ENCODE measurements around the gene XPR1. TPM values are rescaled to one million over a fixed set of nuclear protein-coding genes. Genes with fewer than 3 reads are reported as not detected.

XPR1 gene
- total and polyA plus RNA-seq, 2 of the 8 experiments (the other 6 are each of a cell fraction or from before 2014, with no cell fraction given): 28.6 to 43.9 TPM

DNA sequence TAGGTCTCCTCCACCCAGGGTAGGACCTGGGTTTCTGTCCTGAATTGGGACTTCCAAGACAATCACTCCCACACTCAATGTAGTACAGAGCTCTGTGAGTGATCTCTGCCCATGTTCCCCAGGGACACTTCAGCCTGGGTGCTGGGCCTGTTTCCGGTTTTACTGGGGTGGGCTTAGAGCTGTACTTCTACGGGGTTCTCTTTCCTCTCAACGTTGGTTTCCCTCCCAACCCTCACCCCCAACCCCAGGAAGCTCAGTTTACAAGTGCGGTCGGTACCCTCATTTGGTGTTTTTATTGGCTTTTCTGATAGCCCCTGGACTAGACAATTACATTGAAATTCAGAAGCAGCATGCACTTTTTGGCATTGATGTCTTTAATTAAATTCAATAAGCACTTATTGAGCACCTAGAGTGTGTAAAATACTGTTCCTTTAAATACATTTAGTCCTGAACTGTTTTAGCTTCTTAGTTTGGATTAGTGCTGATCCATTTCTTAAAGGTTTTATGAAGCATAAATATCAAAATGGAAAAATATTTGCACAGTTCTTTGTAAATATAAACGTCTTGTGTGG, 542 bp upstream of the XPR1 start (continued):
- TF ChIP-seq, protein P1, sequence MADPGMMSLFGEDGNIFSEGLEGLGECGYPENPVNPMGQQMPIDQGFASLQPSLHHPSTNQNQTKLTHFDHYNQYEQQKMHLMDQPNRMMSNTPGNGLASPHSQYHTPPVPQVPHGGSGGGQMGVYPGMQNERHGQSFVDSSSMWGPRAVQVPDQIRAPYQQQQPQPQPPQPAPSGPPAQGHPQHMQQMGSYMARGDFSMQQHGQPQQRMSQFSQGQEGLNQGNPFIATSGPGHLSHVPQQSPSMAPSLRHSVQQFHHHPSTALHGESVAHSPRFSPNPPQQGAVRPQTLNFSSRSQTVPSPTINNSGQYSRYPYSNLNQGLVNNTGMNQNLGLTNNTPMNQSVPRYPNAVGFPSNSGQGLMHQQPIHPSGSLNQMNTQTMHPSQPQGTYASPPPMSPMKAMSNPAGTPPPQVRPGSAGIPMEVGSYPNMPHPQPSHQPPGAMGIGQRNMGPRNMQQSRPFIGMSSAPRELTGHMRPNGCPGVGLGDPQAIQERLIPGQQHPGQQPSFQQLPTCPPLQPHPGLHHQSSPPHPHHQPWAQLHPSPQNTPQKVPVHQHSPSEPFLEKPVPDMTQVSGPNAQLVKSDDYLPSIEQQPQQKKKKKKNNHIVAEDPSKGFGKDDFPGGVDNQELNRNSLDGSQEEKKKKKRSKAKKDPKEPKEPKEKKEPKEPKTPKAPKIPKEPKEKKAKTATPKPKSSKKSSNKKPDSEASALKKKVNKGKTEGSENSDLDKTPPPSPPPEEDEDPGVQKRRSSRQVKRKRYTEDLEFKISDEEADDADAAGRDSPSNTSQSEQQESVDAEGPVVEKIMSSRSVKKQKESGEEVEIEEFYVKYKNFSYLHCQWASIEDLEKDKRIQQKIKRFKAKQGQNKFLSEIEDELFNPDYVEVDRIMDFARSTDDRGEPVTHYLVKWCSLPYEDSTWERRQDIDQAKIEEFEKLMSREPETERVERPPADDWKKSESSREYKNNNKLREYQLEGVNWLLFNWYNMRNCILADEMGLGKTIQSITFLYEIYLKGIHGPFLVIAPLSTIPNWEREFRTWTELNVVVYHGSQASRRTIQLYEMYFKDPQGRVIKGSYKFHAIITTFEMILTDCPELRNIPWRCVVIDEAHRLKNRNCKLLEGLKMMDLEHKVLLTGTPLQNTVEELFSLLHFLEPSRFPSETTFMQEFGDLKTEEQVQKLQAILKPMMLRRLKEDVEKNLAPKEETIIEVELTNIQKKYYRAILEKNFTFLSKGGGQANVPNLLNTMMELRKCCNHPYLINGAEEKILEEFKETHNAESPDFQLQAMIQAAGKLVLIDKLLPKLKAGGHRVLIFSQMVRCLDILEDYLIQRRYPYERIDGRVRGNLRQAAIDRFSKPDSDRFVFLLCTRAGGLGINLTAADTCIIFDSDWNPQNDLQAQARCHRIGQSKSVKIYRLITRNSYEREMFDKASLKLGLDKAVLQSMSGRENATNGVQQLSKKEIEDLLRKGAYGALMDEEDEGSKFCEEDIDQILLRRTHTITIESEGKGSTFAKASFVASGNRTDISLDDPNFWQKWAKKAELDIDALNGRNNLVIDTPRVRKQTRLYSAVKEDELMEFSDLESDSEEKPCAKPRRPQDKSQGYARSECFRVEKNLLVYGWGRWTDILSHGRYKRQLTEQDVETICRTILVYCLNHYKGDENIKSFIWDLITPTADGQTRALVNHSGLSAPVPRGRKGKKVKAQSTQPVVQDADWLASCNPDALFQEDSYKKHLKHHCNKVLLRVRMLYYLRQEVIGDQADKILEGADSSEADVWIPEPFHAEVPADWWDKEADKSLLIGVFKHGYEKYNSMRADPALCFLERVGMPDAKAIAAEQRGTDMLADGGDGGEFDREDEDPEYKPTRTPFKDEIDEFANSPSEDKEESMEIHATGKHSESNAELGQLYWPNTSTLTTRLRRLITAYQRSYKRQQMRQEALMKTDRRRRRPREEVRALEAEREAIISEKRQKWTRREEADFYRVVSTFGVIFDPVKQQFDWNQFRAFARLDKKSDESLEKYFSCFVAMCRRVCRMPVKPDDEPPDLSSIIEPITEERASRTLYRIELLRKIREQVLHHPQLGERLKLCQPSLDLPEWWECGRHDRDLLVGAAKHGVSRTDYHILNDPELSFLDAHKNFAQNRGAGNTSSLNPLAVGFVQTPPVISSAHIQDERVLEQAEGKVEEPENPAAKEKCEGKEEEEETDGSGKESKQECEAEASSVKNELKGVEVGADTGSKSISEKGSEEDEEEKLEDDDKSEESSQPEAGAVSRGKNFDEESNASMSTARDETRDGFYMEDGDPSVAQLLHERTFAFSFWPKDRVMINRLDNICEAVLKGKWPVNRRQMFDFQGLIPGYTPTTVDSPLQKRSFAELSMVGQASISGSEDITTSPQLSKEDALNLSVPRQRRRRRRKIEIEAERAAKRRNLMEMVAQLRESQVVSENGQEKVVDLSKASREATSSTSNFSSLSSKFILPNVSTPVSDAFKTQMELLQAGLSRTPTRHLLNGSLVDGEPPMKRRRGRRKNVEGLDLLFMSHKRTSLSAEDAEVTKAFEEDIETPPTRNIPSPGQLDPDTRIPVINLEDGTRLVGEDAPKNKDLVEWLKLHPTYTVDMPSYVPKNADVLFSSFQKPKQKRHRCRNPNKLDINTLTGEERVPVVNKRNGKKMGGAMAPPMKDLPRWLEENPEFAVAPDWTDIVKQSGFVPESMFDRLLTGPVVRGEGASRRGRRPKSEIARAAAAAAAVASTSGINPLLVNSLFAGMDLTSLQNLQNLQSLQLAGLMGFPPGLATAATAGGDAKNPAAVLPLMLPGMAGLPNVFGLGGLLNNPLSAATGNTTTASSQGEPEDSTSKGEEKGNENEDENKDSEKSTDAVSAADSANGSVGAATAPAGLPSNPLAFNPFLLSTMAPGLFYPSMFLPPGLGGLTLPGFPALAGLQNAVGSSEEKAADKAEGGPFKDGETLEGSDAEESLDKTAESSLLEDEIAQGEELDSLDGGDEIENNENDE (IDR thresholded peaks at IDR 0.05; ENCODE audit: insufficient replicate concordance, low read length): no peak
- no peak for TF ChIP-seq HDAC6 (IDR thresholded peaks at IDR 0.05; ENCODE audit: low read depth, low read length)
- TF ChIP-seq TAF7 (optimal IDR thresholded peaks at IDR 0.05; ENCODE audit: borderline replicate concordance, low read depth, low read length): no peak
- no peak for TF ChIP-seq SUZ12 (IDR thresholded peaks at IDR 0.05; ENCODE audit: low read length)
- no peak for TF ChIP-seq CEBPB (IDR thresholded peaks at IDR 0.05; ENCODE audit: low read depth, low read length)
- no peak for TF ChIP-seq RXRA (IDR thresholded peaks at IDR 0.05; ENCODE audit: insufficient read depth, low read depth, low read length)
- TF ChIP-seq, protein P2, sequence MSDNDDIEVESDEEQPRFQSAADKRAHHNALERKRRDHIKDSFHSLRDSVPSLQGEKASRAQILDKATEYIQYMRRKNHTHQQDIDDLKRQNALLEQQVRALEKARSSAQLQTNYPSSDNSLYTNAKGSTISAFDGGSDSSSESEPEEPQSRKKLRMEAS (IDR thresholded peaks at IDR 0.05): no peak
- no peak for TF ChIP-seq ASH2L (IDR thresholded peaks at IDR 0.05; ENCODE audit: low read length)
- no peak for TF ChIP-seq CHD2 (IDR thresholded peaks at IDR 0.05; ENCODE audit: low read length)
- no peak for TF ChIP-seq TBP (IDR thresholded peaks at IDR 0.05; ENCODE audit: low read depth, low read length)
- TF ChIP-seq SP2 (IDR thresholded peaks at IDR 0.05; ENCODE audit: low read length): no peak
- TF ChIP-seq SP1 (IDR thresholded peaks at IDR 0.05; ENCODE audit: low read depth, low read length): no peak
- no peak for TF ChIP-seq SRF (IDR thresholded peaks at IDR 0.05; ENCODE audit: low read depth, low read length)

Data from H1 (cell line).